Esophagus muscularis mucosa (tissue), 4 donors: ENCODE results near the gene VASH2.
"Not testable (repeated sequence)": the region's sequence is repeated elsewhere in the genome, so short reads cannot be mapped to it uniquely, and the experiment has no call there.

Experiments used
- CTCF ChIP-seq, 3 experiments: fragments of 200-600 bp in 2 of 3; fragments of 450-650 bp in 1 of 3; sonication (generic) in 2 of 3; IDR thresholded peaks; one replicate each; pipeline ENCODE4 v1.5.1; 2017 to 2019; ENCODE audit warnings: antibody characterized with exemption in 3 of 3, mild to moderate bottlenecking in 2 of 3, moderate library complexity in 1 of 3
- EP300 ChIP-seq: sonication (generic); formaldehyde crosslinking; IDR thresholded peaks from one replicate; pipeline ENCODE4 v1.6.1; 2017; ENCODE audit warnings: antibody characterized with exemption
- POLR2A ChIP-seq: fragments of 450-650 bp; IDR thresholded peaks from one replicate; pipeline ENCODE4 v1.6.1; 2017; ENCODE audit warnings: antibody characterized with exemption, moderate library complexity, mild to moderate bottlenecking, low read depth

- TF ChIP-seq CTCF (IDR thresholded peaks at IDR 0.05); EP300; POLR2A: not testable (repeated sequence)
Measured at GRCh38 chr1:212914110-212914509, 36.2 kb upstream of the VASH2 start.
